Panc1 (cell line): ENCODE data around the gene TMEM100. TPM values are rescaled to one million over a fixed set of nuclear protein-coding genes. Genes with fewer than 3 reads are reported as not detected.

Experiments
- ATAC-seq: fragments of 200-7000 bp; cut with Tn5 transposase; 2 replicates; pipeline ENCODE4 v1.9.1; 2020; ENCODE audit warnings: mild to moderate bottlenecking, moderate library complexity
- BruUV-seq: library from RNA; stranded (reverse); fragments of 400-500 nt; replicated peaks from 2 replicates; lab custom pipeline; 2021; lab: Mats Ljungman, UMichigan
- CTCF ChIA-PET: fragments of 300-600 bp; sonication (Branson Sonifier 250); formaldehyde crosslinking; loops from one replicate; lab custom pipeline; 2022; ENCODE audit warnings: antibody characterized with exemption; lab: Charles Lee
- POLR2A ChIA-PET: fragments of 300-600 bp; sonication (Branson Sonifier 250); formaldehyde crosslinking; loops from one replicate; lab custom pipeline; 2022; ENCODE audit warnings: antibody characterized with exemption; lab: Charles Lee
- DNase-seq: peaks from one replicate; pipeline ENCODE4 v3.0.0-alpha.2; 2010; ENCODE audit warnings: low read depth, low spot score
- H3K27ac ChIP-seq: 2 replicates; pipeline ENCODE4 v1.5.1; 2011; ENCODE audit warnings: mild to moderate bottlenecking, low read length, inconsistent platforms
- H3K27me3 ChIP-seq: fragments of 200-500 bp; sonication (Bioruptor generic); 2 replicates; pipeline ENCODE4 v1.6.0; 2014; ENCODE audit warnings: low read length, inconsistent platforms; ENCODE audit not compliant: control insufficient read depth, insufficient read depth
- H3K36me3 ChIP-seq: fragments of 200-500 bp; sonication (Bioruptor generic); 2 replicates; pipeline ENCODE4 v1.5.1; 2014; ENCODE audit warnings: inconsistent platforms, mild to moderate bottlenecking, low read length, moderate library complexity; ENCODE audit not compliant: control insufficient read depth, insufficient read depth
- H3K4me1 ChIP-seq: 2 replicates; pipeline ENCODE4 v1.5.1; 2011; ENCODE audit warnings: inconsistent platforms, mild to moderate bottlenecking, low read length, moderate library complexity; ENCODE audit not compliant: control insufficient read depth, insufficient read depth
- H3K4me3 ChIP-seq, 2 experiments: 2 replicates each; pipeline ENCODE4 v1.5.1; 2011 to 2012; ENCODE audit warnings: low read depth in 2 of 2, low read length in 2 of 2, mild to moderate bottlenecking in 2 of 2, inconsistent platforms in 1 of 2, moderate library complexity in 1 of 2
- H3K9me3 ChIP-seq: fragments of 200-500 bp; sonication (Bioruptor generic); 2 replicates; pipeline ENCODE4 v1.5.1; 2014; ENCODE audit warnings: low read depth, mild to moderate bottlenecking, inconsistent platforms, low read length, moderate library complexity; ENCODE audit not compliant: control insufficient read depth, insufficient read depth
- CTCF ChIP-seq: fragments of 450-650 bp; IDR thresholded peaks from 2 replicates; pipeline ENCODE4 v1.5.1; 2017; ENCODE audit warnings: mild to moderate bottlenecking
- POLR2AphosphoS5 ChIP-seq: IDR thresholded peaks from 2 replicates; pipeline ENCODE4 v1.6.1; 2012; ENCODE audit warnings: mild to moderate bottlenecking, low read depth, low read length, moderate library complexity
- SIN3A ChIP-seq: IDR thresholded peaks from 2 replicates; pipeline ENCODE4 v1.6.1; 2012; ENCODE audit warnings: low read depth, mild to moderate bottlenecking, low read length, moderate library complexity, borderline replicate concordance; ENCODE audit not compliant: insufficient read depth
- TCF7L2 ChIP-seq: IDR thresholded peaks from 2 replicates; pipeline ENCODE4 v1.6.1; 2011; ENCODE audit warnings: mild to moderate bottlenecking, low read depth, low read length, inconsistent platforms
- in situ Hi-C: cut with HindIII; loops from 2 replicates; pipeline ENCODE4 v1.10.0; 2016; ENCODE audit warnings: low sequenced_read_pairs, low pct_unique_long_range_greater_than_20kb
- intact Hi-C: fragments of 100-400 bp; cut with micrococcal nuclease; formaldehyde crosslinking; loops from one replicate; pipeline ENCODE4 v1.10.0; 2022; ENCODE audit not compliant: unreplicated experiment
- total RNA-seq: library from RNA; stranded (reverse); gene quantifications from one replicate; pipeline ENCODE4 v1.2.1, GENCODE V29; 2021; ENCODE audit not compliant: unreplicated experiment
- TF ChIP-seq, protein P1 (sequence below), 2 experiments: IDR thresholded peaks; 2 replicates each; pipeline ENCODE4 v1.6.1; 2011 to 2012; ENCODE audit warnings: low read depth in 2 of 2, control low read depth in 1 of 2, low read length in 1 of 2, mild to moderate bottlenecking in 1 of 2, moderate library complexity in 1 of 2; ENCODE audit not compliant: insufficient read depth in 1 of 2

TMEM100 gene
- total RNA-seq, 1 experiment from 2014 or later: 0.10 TPM

DNA sequence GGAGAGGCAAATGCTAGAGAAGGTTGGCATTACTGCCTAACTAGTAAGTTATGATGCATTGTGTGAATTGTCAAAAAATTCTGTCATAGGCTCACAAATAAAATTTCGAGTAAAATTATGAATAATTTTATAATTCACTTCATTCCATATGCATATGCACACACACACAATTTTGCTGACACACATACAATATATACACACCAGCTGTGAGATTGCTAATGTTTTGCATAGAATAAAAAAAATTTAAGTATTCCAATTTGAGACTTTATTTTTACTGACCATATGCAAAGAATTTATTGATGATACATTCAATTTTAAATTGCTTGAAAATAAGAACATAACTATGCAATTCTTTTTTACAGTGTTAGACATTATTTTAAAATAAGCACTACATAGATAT, 6.8 kb upstream of the TMEM100 start:
- BruUV-seq: no TSS peak
- H3K4me1 ChIP-seq: no peaks in the 10 kb centered on the region
- H3K27me3 ChIP-seq: peaks cover 4% of the 10 kb centered on the region; the same call in 1 of the 2 replicates
- TF ChIP-seq SIN3A (no peak), CTCF (no peak), TCF7L2 (no peak), POLR2AphosphoS5 (no peak)
- TF ChIP-seq, protein P1, sequence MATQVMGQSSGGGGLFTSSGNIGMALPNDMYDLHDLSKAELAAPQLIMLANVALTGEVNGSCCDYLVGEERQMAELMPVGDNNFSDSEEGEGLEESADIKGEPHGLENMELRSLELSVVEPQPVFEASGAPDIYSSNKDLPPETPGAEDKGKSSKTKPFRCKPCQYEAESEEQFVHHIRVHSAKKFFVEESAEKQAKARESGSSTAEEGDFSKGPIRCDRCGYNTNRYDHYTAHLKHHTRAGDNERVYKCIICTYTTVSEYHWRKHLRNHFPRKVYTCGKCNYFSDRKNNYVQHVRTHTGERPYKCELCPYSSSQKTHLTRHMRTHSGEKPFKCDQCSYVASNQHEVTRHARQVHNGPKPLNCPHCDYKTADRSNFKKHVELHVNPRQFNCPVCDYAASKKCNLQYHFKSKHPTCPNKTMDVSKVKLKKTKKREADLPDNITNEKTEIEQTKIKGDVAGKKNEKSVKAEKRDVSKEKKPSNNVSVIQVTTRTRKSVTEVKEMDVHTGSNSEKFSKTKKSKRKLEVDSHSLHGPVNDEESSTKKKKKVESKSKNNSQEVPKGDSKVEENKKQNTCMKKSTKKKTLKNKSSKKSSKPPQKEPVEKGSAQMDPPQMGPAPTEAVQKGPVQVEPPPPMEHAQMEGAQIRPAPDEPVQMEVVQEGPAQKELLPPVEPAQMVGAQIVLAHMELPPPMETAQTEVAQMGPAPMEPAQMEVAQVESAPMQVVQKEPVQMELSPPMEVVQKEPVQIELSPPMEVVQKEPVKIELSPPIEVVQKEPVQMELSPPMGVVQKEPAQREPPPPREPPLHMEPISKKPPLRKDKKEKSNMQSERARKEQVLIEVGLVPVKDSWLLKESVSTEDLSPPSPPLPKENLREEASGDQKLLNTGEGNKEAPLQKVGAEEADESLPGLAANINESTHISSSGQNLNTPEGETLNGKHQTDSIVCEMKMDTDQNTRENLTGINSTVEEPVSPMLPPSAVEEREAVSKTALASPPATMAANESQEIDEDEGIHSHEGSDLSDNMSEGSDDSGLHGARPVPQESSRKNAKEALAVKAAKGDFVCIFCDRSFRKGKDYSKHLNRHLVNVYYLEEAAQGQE (IDR thresholded peaks at IDR 0.05; ENCODE audit: insufficient read depth in 1 of 2, low read depth in 2 of 2, low read length in 1 of 2): no peak
- ChIA-PET CTCF (no interaction called here), POLR2A (no interaction called here)
- no peak for ATAC-seq
- intact Hi-C loops: no loop called here
- H3K36me3 ChIP-seq: no peaks in the 10 kb centered on the region
- in situ Hi-C loops: no loop called here
- H3K4me3 ChIP-seq: no peak overlapping the region
- no peak overlapping the region for H3K27ac ChIP-seq
- no peaks in the 10 kb centered on the region for H3K9me3 ChIP-seq
- no peak for DNase-seq

DNA sequence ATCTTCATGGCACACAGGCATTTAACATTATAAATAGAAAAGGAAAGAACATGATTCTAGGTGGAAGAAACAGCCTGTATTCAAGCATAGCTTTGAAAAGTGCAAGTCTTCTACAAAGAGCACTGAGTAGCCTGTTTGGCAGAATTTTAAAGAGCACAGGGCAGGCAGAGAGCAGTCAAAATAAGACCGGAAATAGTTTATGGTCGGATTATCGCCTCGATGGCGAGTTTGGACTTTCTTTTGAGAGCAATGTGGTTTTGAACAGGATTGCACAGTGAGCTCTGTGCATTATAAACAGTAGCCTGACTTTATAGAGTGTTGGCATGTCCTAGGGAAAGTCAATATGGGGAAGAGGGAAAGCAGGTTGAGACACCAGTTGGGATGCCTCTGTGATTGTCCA, 6.2 kb upstream of the TMEM100 start:
- Histone ChIP-seq H3K27me3 (peaks cover 4% of the 10 kb centered on the region; the same call in 1 of the 2 replicates), H3K4me3 (no peak overlapping the region), H3K36me3 (no peaks in the 10 kb centered on the region), H3K9me3 (no peaks in the 10 kb centered on the region), H3K27ac (no peak overlapping the region), H3K4me1 (no peaks in the 10 kb centered on the region)
- BruUV-seq: no TSS peak
- TF ChIP-seq CTCF: no peak
- no peak for TF ChIP-seq POLR2AphosphoS5
- TF ChIP-seq, protein P1 (IDR thresholded peaks at IDR 0.05; ENCODE audit: insufficient read depth in 1 of 2, low read depth in 2 of 2, low read length in 1 of 2): no peak
- TF ChIP-seq SIN3A: no peak
- no peak for TF ChIP-seq TCF7L2
- POLR2A ChIA-PET: no interaction called here
- intact Hi-C loops: no loop called here
- in situ Hi-C loops: no loop called here
- ATAC-seq: no peak
- CTCF ChIA-PET: no interaction called here
- no peak for DNase-seq
